ENCODE results near the gene ADAMTS6. TPM values are rescaled to one million over a fixed set of nuclear protein-coding genes. Genes with fewer than 3 reads are reported as not detected.

Gene ADAMTS6
- total and polyA plus RNA-seq, 2 experiments from 2014 or later: 0.78 to 2.0 TPM

GRCh38 chr5:65229841-65230240 lies 251.9 kb downstream of the ADAMTS6 start:
- Mint-ChIP-seq H3K9me3 (peaks cover 37% of the 10 kb centered on the region), H3K27me3 (ENCODE audit: insufficient read depth, low read depth, poor library complexity) (no peaks in the 10 kb centered on the region), H3K27ac (no peak overlapping the region), H3K4me1 (no peaks in the 10 kb centered on the region), H3K4me3 (no peak overlapping the region), H3K36me3 (ENCODE audit: low read depth) (peaks cover 24% of the 10 kb centered on the region; the same call in 2 of the 3 replicates)
- Histone ChIP-seq H3K4me2 (no peak overlapping the region), H3K36me3 (ENCODE audit: insufficient read depth) (peaks cover 10% of the 10 kb centered on the region; the same call in 1 of the 2 replicates), H3K4me3 (no peak overlapping the region), H3K4me1 (ENCODE audit: insufficient read depth) (no peaks in the 10 kb centered on the region), H3K27me3 (ENCODE audit: insufficient read depth) (no peaks in the 10 kb centered on the region), H3K9me2 (ENCODE audit: insufficient read depth) (no peaks in the 10 kb centered on the region), H3K79me2 (replicated peaks; ENCODE audit: insufficient read depth) (no peaks in the 10 kb centered on the region), H3F3A (replicated peaks; ENCODE audit: low read depth) (no peaks in the 10 kb centered on the region), H2AFZ (no peak overlapping the region), H4K20me1 (replicated peaks; ENCODE audit: insufficient read depth) (no peaks in the 10 kb centered on the region), H3K27ac (ENCODE audit: low read depth) (no peak overlapping the region)
- ATAC-seq: no peak
- no peak for TF ChIP-seq CTCF (conservative IDR thresholded peaks at IDR 0.05; ENCODE audit: low read depth in 2 of 2)
- no peak for TF ChIP-seq ETS1 (IDR thresholded peaks at IDR 0.05)
- no peak for TF ChIP-seq EZH2phosphoT487 (IDR thresholded peaks at IDR 0.05; ENCODE audit: unreplicated experiment)
- no peak for TF ChIP-seq EZH2 (IDR thresholded peaks at IDR 0.05; ENCODE audit: low read depth, unreplicated experiment)
- no peak for TF ChIP-seq ZNF462 (CRISPR knock-in tag; IDR thresholded peaks at IDR 0.05)
- no peak for TF ChIP-seq CREB1 (CRISPR knock-in tag; IDR thresholded peaks at IDR 0.05; ENCODE audit: low read depth)
- TF ChIP-seq JUNB (IDR thresholded peaks at IDR 0.05; ENCODE audit: unreplicated experiment): no peak
- no peak for TF ChIP-seq POLR2AphosphoS5 (IDR thresholded peaks at IDR 0.05; ENCODE audit: low read depth)
- TF ChIP-seq ZNF114 (CRISPR knock-in tag; IDR thresholded peaks at IDR 0.05): no peak
- TF ChIP-seq STAT1 (IDR thresholded peaks at IDR 0.05; ENCODE audit: unreplicated experiment): no peak
- no peak for TF ChIP-seq REST (IDR thresholded peaks at IDR 0.05; ENCODE audit: unreplicated experiment)
- TF ChIP-seq ZNF331 (CRISPR knock-in tag; IDR thresholded peaks at IDR 0.05; ENCODE audit: low read depth): no peak
- TF ChIP-seq NANOG (IDR thresholded peaks at IDR 0.05; ENCODE audit: borderline replicate concordance): no peak
- no peak for DNase-seq (ENCODE audit: low spot score)

Measured in GM23338 (cell line).